Activated naive CD4-positive, alpha-beta T cell treated with anti-CD3 and anti-CD28 coated beads, Interleukin-2, amount 50 U/mL, for 72 hours (primary cell): Measurements from ENCODE around the gene APPBP2. TPM values are rescaled to one million over a fixed set of nuclear protein-coding genes. Genes with fewer than 3 reads are reported as not detected.

Source experiments
- ATAC-seq, 2 donors: fragments of 150-1000 bp; cut with Tn5 transposase; 2 replicates each; pipeline ENCODE4 v1.10.0; 2021; ENCODE audit warnings: mild to moderate bottlenecking in 2 of 2, moderate library complexity in 2 of 2
- DNase-seq, 2 donors: peaks; one replicate each; pipeline ENCODE4 v3.0.0; 2021 to 2022; ENCODE audit warnings: low spot score in 2 of 2
- H3K27ac Mint-ChIP-seq, 2 donors: one replicate each; pipeline ENCODE4 v1.8.0; 2022; ENCODE audit warnings: mild to moderate bottlenecking in 2 of 2, mixed read lengths in 2 of 2
- H3K36me3 Mint-ChIP-seq, 2 donors: one replicate each; pipeline ENCODE4 v1.8.0; 2022; ENCODE audit warnings: mixed read lengths in 2 of 2
- H3K9me3 Mint-ChIP-seq, 2 donors: one replicate each; pipeline ENCODE4 v1.8.0; 2022; ENCODE audit warnings: mixed read lengths in 2 of 2
- total RNA-seq, 2 donors: library from RNA; stranded (reverse); gene quantifications; one replicate each; pipeline ENCODE4 v1.2.3, GENCODE V29; 2022

The APPBP2 gene
- total RNA-seq, 2 donors from 2014 or later, result 24.5 to 28.8 TPM

GRCh38 chr17:60401819-60402218 is 124.2 kb downstream of the APPBP2 start:
- Mint-ChIP-seq H3K36me3 (no peaks in the 10 kb centered on the region), H3K27ac (no peak overlapping the region), H3K9me3 (no peaks in the 10 kb centered on the region)
- no peak for ATAC-seq
- no peak for DNase-seq

- no peaks in the 10 kb centered on the region for H3K9me3 Mint-ChIP-seq
- peaks cover 0 to 7% of the 10 kb centered on the region in 2 donors for H3K36me3 Mint-ChIP-seq
- H3K27ac Mint-ChIP-seq, result no peak overlapping the region
- DNase-seq (no peak), ATAC-seq (peak in 1 of 2 donors; percentile 48)
These were observed 127.6 kb downstream of the APPBP2 start for GRCh38 chr17:60398227-60398959.

- DNase-seq, result no peak
- no peak for ATAC-seq
- no peaks in the 10 kb centered on the region for H3K9me3 Mint-ChIP-seq
- H3K27ac Mint-ChIP-seq, result no peak overlapping the region
- peaks cover 1 to 8% of the 10 kb centered on the region in 2 donors for H3K36me3 Mint-ChIP-seq
These were observed 129.6 kb downstream of the APPBP2 start for GRCh38 chr17:60396412-60396811.

- ATAC-seq, result peak in 1 of 2 donors; percentile 37
- H3K9me3 Mint-ChIP-seq, result no peaks in the 10 kb centered on the region
- DNase-seq, result no peak
- peaks cover 9 to 12% of the 10 kb centered on the region in 2 donors for H3K36me3 Mint-ChIP-seq
- peak overlapping the region in 1 of 2 donors; percentile 3 for H3K27ac Mint-ChIP-seq
These were observed 130.5 kb downstream of the APPBP2 start for GRCh38 chr17:60395508-60396065.

GRCh38 chr17:60393840-60394723 is 132.0 kb downstream of the APPBP2 start:
- Mint-ChIP-seq H3K9me3 (no peaks in the 10 kb centered on the region), H3K27ac (no peak overlapping the region), H3K36me3 (peaks cover 9 to 12% of the 10 kb centered on the region in 2 donors)
- DNase-seq (no peak), ATAC-seq (no peak)

Other genes with a start within 250 kb of the APPBP2 start
- gene USP32, start 134.1 kb downstream of the APPBP2 start, total RNA-seq, result 10 to 100 TPM; 42.6 to 51.5 TPM
- gene CHCT1, start 103.8 kb downstream of the APPBP2 start, total RNA-seq, result 1 to 10 TPM in 1 of 2 donors, under 1 TPM in 1; 0.41 to 2.7 TPM
- 10 to 100 TPM; 10.7 to 24.6 TPM for gene PPM1D, start 74.0 kb upstream of the APPBP2 start, total RNA-seq
- 10 to 100 TPM; 10.5 to 24.4 TPM for gene BCAS3, start 151.6 kb upstream of the APPBP2 start, total RNA-seq